GM12891 (cell line): ENCODE data around the gene BAHCC1.

Source experiments
- DNase-seq: peaks from one replicate; pipeline ENCODE4 v3.0.0; 2011; ENCODE audit warnings: low spot score; ENCODE audit not compliant: insufficient read length
- FAIRE-seq: peaks from 2 replicates; lab custom pipeline; 2011; peaks lifted over from hg19 to GRCh38; lab: Jason Lieb, UNC
- PAX5 ChIP-seq: IDR thresholded peaks from 2 replicates; pipeline ENCODE4 v1.6.1; 2011; ENCODE audit warnings: low read length, moderate library complexity, mild to moderate bottlenecking; ENCODE audit not compliant: insufficient read depth, severe bottlenecking
- POLR2A ChIP-seq: IDR thresholded peaks from 2 replicates; pipeline ENCODE4 v1.6.1; 2011; ENCODE audit warnings: low read depth, low read length, control low read depth
- POLR2AphosphoS5 ChIP-seq: IDR thresholded peaks from 2 replicates; pipeline ENCODE4 v1.6.1; 2011; ENCODE audit warnings: low read depth, low read length, control low read depth
- POU2F2 ChIP-seq: IDR thresholded peaks from 2 replicates; pipeline ENCODE4 v1.6.1; 2011; ENCODE audit warnings: low read depth, mild to moderate bottlenecking, control low read depth, low read length, moderate library complexity
- SPI1 ChIP-seq: IDR thresholded peaks from 2 replicates; pipeline ENCODE4 v1.6.1; 2011; ENCODE audit warnings: low read depth, low read length, control low read depth
- TAF1 ChIP-seq: IDR thresholded peaks from 2 replicates; pipeline ENCODE4 v1.6.1; 2011; ENCODE audit warnings: low read depth, low read length, control low read depth

Gene BAHCC1

GRCh38 chr17:81486199-81486810, 91.0 kb downstream of the BAHCC1 start:
- DNase-seq (no peak), FAIRE-seq (no peak)
- TF ChIP-seq POLR2A (no peak), TAF1 (no peak), POLR2AphosphoS5 (no peak), PAX5 (no peak), POU2F2 (no peak), SPI1 (no peak)

GRCh38 chr17:81487089-81487486, 91.8 kb downstream of the BAHCC1 start:
- FAIRE-seq (no peak), DNase-seq (no peak)
- TF ChIP-seq POU2F2: no peak
- TF ChIP-seq TAF1: no peak
- TF ChIP-seq PAX5: no peak
- TF ChIP-seq SPI1: no peak
- TF ChIP-seq POLR2A: no peak
- TF ChIP-seq POLR2AphosphoS5: no peak

GRCh38 chr17:81487487-81488275, 92.4 kb downstream of the BAHCC1 start:
- FAIRE-seq (peak; percentile 69), DNase-seq (peak; percentile 89)
- TF ChIP-seq POLR2A (peak; percentile 42; the same call in 1 of the 2 replicates), POU2F2 (no peak)

GRCh38 chr17:81488276-81488860, 93.1 kb downstream of the BAHCC1 start:
- DNase-seq: no peak
- TF ChIP-seq POLR2AphosphoS5: no peak

GRCh38 chr17:81489012-81489997, 94.0 kb downstream of the BAHCC1 start:
- DNase-seq: no peak
- no peak for FAIRE-seq
- no peak for TF ChIP-seq POLR2A
- TF ChIP-seq POU2F2: no peak
- TF ChIP-seq POLR2AphosphoS5: no peak
- no peak for TF ChIP-seq PAX5
- TF ChIP-seq SPI1: no peak
- TF ChIP-seq TAF1: no peak

More at GRCh38 chr17:81488276-81488860, 93.1 kb downstream of the BAHCC1 start:
- FAIRE-seq: no peak

- no peak for TF ChIP-seq POU2F2
- TF ChIP-seq POLR2A: no peak
- TF ChIP-seq SPI1: no peak
- TF ChIP-seq PAX5: no peak
- TF ChIP-seq POLR2AphosphoS5: no peak
- no peak for TF ChIP-seq TAF1
- FAIRE-seq (no peak), DNase-seq (no peak)
These were observed 95.0 kb downstream of the BAHCC1 start for GRCh38 chr17:81489998-81490992.

- DNase-seq (no peak), FAIRE-seq (no peak)
- no peak for TF ChIP-seq POLR2AphosphoS5
- no peak for TF ChIP-seq SPI1
- no peak for TF ChIP-seq TAF1
- TF ChIP-seq POU2F2: no peak
- TF ChIP-seq POLR2A: no peak
- TF ChIP-seq PAX5: no peak
These were observed 95.9 kb downstream of the BAHCC1 start for GRCh38 chr17:81491181-81491581.

- TF ChIP-seq SPI1: no peak
- no peak for TF ChIP-seq PAX5
- TF ChIP-seq TAF1: no peak
- no peak for TF ChIP-seq POU2F2
- no peak for TF ChIP-seq POLR2A
- TF ChIP-seq POLR2AphosphoS5: no peak
- DNase-seq: no peak
- FAIRE-seq: no peak
These were observed 96.5 kb downstream of the BAHCC1 start for GRCh38 chr17:81491761-81492160.

GRCh38 chr17:81492202-81492601, 96.9 kb downstream of the BAHCC1 start:
- FAIRE-seq: no peak
- TF ChIP-seq SPI1 (no peak), PAX5 (no peak), POU2F2 (no peak), POLR2A (no peak), TAF1 (no peak), POLR2AphosphoS5 (no peak)
- DNase-seq: no peak
